ENCODE data around the gene GPX2. TPM values are rescaled to one million over a fixed set of nuclear protein-coding genes. Genes with fewer than 3 reads are reported as not detected.

Gene GPX2
- polyA plus RNA-seq, 1 donor = 26.6 TPM

Other genes with a start within 250 kb of the GPX2 start
- gene PLEKHG3, start 238.3 kb downstream of the GPX2 start, polyA plus RNA-seq = 56.1 TPM
- 2.9 TPM for gene SPTB, start 62.8 kb downstream of the GPX2 start, polyA plus RNA-seq
- gene CHURC1, start 28.3 kb downstream of the GPX2 start, polyA plus RNA-seq = 42.3 TPM
- 22.8 TPM for gene RAB15, start 29.6 kb upstream of the GPX2 start, polyA plus RNA-seq
- gene FNTB, start 44.1 kb upstream of the GPX2 start, polyA plus RNA-seq = 26.2 TPM
- gene MAX, start 159.8 kb upstream of the GPX2 start, polyA plus RNA-seq = 113 TPM